ENCODE results near the gene UBAC1.

The UBAC1 gene

GRCh38 chr9:135961277-135961715 lies at the start of gene UBAC1:
Gene UBAC1 (minus strand): TSS chr9:135961373. CDS start chr9:135961162, 211 bp downstream.
- DNase-seq (ENCODE audit: low read depth in 2 of 3, low spot score in 1 of 3) = peak; percentile 90 to 94 (median 91)

- DNase-seq (ENCODE audit: low read depth in 2 of 3, low spot score in 1 of 3) = no peak
Observed at GRCh38 chr9:136010615-136011361, 49.6 kb upstream of the UBAC1 start.

- DNase-seq (ENCODE audit: low read depth in 2 of 3, low spot score in 1 of 3) = no peak
Observed at GRCh38 chr9:136010176-136010575, 49.0 kb upstream of the UBAC1 start.

GRCh38 chr9:136009516-136009915 lies 48.3 kb upstream of the UBAC1 start:
- DNase-seq (ENCODE audit: low read depth in 2 of 3, low spot score in 1 of 3) = no peak

GRCh38 chr9:136008693-136008997 lies 47.5 kb upstream of the UBAC1 start:
- DNase-seq (ENCODE audit: low read depth in 2 of 3, low spot score in 1 of 3) = no peak

- no peak for DNase-seq (ENCODE audit: low read depth in 2 of 3, low spot score in 1 of 3)
Observed at GRCh38 chr9:136007934-136008692, 46.9 kb upstream of the UBAC1 start.

- no peak for DNase-seq (ENCODE audit: low read depth in 2 of 3, low spot score in 1 of 3)
Observed at GRCh38 chr9:136007276-136007933, 46.2 kb upstream of the UBAC1 start.

GRCh38 chr9:136006169-136006568 lies 45.0 kb upstream of the UBAC1 start:
- no peak for DNase-seq (ENCODE audit: low read depth in 2 of 3, low spot score in 1 of 3)

- DNase-seq (ENCODE audit: low read depth in 2 of 3, low spot score in 1 of 3) = no peak
Observed at GRCh38 chr9:136004712-136005111, 43.5 kb upstream of the UBAC1 start.

- no peak for DNase-seq (ENCODE audit: low read depth in 2 of 3, low spot score in 1 of 3)
Observed at GRCh38 chr9:136004219-136004618, 43.0 kb upstream of the UBAC1 start.

- no peak for DNase-seq (ENCODE audit: low read depth in 2 of 3, low spot score in 1 of 3)
Observed at GRCh38 chr9:136003411-136004218, 42.4 kb upstream of the UBAC1 start.

- DNase-seq (ENCODE audit: low read depth in 2 of 3, low spot score in 1 of 3) = no peak
Observed at GRCh38 chr9:136002881-136003280, 41.7 kb upstream of the UBAC1 start.

- DNase-seq (ENCODE audit: low read depth in 2 of 3, low spot score in 1 of 3) = no peak
Observed at GRCh38 chr9:136002215-136002614, 41.0 kb upstream of the UBAC1 start.

- DNase-seq (ENCODE audit: low read depth in 2 of 3, low spot score in 1 of 3) = no peak
Observed at GRCh38 chr9:136001231-136001630, 40.1 kb upstream of the UBAC1 start.

GRCh38 chr9:135998410-135999071 lies 37.4 kb upstream of the UBAC1 start:
- DNase-seq (ENCODE audit: low read depth in 2 of 3, low spot score in 1 of 3) = no peak

- no peak for DNase-seq (ENCODE audit: low read depth in 2 of 3, low spot score in 1 of 3)
Observed at GRCh38 chr9:135998016-135998380, 36.8 kb upstream of the UBAC1 start.

GRCh38 chr9:135997090-135998015 lies 36.2 kb upstream of the UBAC1 start:
- DNase-seq (ENCODE audit: low read depth in 2 of 3, low spot score in 1 of 3) = no peak

- DNase-seq (ENCODE audit: low read depth in 2 of 3, low spot score in 1 of 3) = no peak
Observed at GRCh38 chr9:135995816-135996215, 34.6 kb upstream of the UBAC1 start.

- DNase-seq (ENCODE audit: low read depth in 2 of 3, low spot score in 1 of 3) = no peak
Observed at GRCh38 chr9:135994501-135995192, 33.5 kb upstream of the UBAC1 start.
